GM10248 (cell line): ENCODE measurements around the gene SEC14L5.

Experiments
- CTCF ChIA-PET: fragments of 300-600 bp; sonication (Branson Sonifier 250); formaldehyde crosslinking; extraction: SDS; loops from one replicate; lab custom pipeline; 2021; ENCODE audit warnings: antibody characterized with exemption; lab: Yijun Ruan, JAX
- POLR2A ChIA-PET: fragments of 350-650 bp; sonication (Branson Sonifier 250); formaldehyde crosslinking; extraction: SDS; loops from one replicate; lab custom pipeline; 2020; ENCODE audit warnings: antibody characterized with exemption; lab: Yijun Ruan, JAX
- DNase-seq: peaks from one replicate; pipeline ENCODE4 v3.0.0; 2012; ENCODE audit errors: extremely low spot score
- CTCF ChIP-seq: IDR thresholded peaks from 2 replicates; pipeline ENCODE4 v1.5.1; 2012; ENCODE audit warnings: mild to moderate bottlenecking, low read depth; ENCODE audit errors: extremely low read depth, missing control alignments, control extremely low read depth

The SEC14L5 gene

GRCh38 chr16:5012887-5013286 lies 54.8 kb downstream of the SEC14L5 start:
- DNase-seq = no peak
- no peak for TF ChIP-seq CTCF
- ChIA-PET CTCF (no interaction called here), POLR2A (no interaction called here)

GRCh38 chr16:5015351-5015750 lies 57.2 kb downstream of the SEC14L5 start:
- no peak for TF ChIP-seq CTCF
- POLR2A ChIA-PET = no interaction called here
- no peak for DNase-seq
- CTCF ChIA-PET = no interaction called here

- ChIA-PET POLR2A (no interaction called here), CTCF (no interaction called here)
- no peak for TF ChIP-seq CTCF
- no peak for DNase-seq
Measured at GRCh38 chr16:5015887-5016286, 57.8 kb downstream of the SEC14L5 start.

GRCh38 chr16:5016967-5017677 lies 59.0 kb downstream of the SEC14L5 start:
- no peak for TF ChIP-seq CTCF
- ChIA-PET CTCF (interaction anchor here (1.8 kb wide), 1 partner anchor 13 kb away, joined by 3 read pairs; no protein-coding TSS in a partner anchor), POLR2A (no interaction called here)
- no peak for DNase-seq

GRCh38 chr16:5017678-5017969 lies 59.5 kb downstream of the SEC14L5 start:
- no peak for DNase-seq
- POLR2A ChIA-PET = no interaction called here
- no peak for TF ChIP-seq CTCF
- CTCF ChIA-PET = interaction anchor here (1.8 kb wide), 1 partner anchor 13 kb away, joined by 3 read pairs; no protein-coding TSS in a partner anchor

- ChIA-PET CTCF (no interaction called here), POLR2A (no interaction called here)
- TF ChIP-seq CTCF = no peak
- no peak for DNase-seq
Measured at GRCh38 chr16:5018793-5019192, 60.7 kb downstream of the SEC14L5 start.
